GM19324 (cell line): ENCODE measurements around the gene DBNDD2.
A peak's percentile ranks its signal among the peaks of the same experiment; 100 is the strongest.

Experiments used
- ATAC-seq: cut with Tn5 transposase; IDR thresholded peaks from one replicate; pipeline ENCODE4 v1.9.1; 2021; ENCODE audit warnings: mild to moderate bottlenecking, moderate library complexity; ENCODE audit not compliant: unreplicated experiment, low FRiP score

The DBNDD2 gene

DNA sequence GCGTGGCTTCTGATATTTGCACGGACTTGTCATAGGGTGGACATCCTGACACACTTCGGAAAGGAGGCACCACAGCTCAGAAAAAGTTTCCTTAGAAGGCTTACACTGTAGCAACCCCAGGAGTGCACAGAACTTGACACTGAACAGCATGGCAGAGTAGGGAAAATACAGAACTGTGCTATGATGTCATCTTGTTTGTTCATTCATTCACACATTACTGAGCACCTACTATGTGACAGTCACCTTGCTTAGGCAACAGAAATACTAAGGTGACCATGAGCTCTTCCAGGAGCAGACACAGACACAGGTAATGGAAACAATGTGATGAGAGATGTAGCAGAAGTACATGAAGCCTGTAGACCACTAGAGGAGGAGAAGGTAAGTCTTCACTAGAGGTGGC lies 5.4 kb downstream of the DBNDD2 start:
- ATAC-seq: no peak

DNA sequence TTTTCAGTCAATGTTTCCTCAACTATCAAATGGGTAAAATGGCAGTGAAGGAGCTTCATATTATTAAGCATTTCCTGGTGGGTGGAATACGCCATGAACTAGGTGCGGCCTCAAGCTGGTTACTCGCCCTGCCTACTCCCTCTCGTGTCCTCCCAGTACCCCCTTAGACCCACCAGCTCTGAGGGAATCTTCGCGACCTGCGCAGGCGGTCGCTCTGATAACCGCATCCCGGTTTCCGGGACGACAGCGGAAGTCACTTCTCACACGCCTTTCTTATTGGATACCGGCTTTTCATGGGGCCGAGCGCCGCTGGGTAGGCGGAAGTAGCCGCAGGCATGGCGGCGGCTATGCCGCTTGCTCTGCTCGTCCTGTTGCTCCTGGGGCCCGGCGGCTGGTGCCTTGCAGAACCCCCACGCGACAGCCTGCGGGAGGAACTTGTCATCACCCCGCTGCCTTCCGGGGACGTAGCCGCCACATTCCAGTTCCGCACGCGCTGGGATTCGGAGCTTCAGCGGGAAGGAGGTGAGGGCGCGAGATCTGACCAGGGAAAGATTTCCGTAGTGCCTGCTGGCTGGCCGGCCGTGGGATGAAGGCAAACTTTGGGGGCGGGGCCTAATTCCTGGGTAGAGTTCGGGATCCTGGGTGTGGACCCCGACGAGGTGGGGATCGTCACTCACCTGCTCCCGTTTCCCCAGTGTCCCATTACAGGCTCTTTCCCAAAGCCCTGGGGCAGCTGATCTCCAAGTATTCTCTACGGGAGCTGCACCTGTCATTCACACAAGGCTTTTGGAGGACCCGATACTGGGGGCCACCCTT lies 7.9 kb downstream of the DBNDD2 start, which contains the start of gene PIGT:
TSS of gene PIGT (plus strand) at position 320 of the 816 bp plus-strand sequence. CDS start at position 336, 16 bp downstream.
- peak; percentile 78 for ATAC-seq

DNA sequence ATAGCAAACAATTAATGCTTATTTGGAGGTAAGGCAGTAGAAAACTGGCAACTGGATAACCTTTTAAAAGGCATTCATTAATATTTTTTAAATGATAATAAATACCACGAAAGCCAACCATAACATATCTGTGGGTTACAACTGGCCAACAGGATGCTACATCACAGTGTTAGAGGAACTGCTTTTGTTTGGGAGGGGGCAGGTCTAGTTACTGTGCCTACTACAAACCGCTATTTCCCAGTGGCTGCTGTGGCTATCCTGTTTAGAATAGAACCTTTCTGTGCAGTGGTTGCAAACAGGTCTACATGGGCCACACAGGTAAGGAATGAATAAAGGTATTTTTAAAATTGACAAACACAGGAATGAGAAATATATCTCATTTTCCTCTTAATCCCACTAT lies 8.8 kb downstream of the DBNDD2 start:
- ATAC-seq: no peak

DNA sequence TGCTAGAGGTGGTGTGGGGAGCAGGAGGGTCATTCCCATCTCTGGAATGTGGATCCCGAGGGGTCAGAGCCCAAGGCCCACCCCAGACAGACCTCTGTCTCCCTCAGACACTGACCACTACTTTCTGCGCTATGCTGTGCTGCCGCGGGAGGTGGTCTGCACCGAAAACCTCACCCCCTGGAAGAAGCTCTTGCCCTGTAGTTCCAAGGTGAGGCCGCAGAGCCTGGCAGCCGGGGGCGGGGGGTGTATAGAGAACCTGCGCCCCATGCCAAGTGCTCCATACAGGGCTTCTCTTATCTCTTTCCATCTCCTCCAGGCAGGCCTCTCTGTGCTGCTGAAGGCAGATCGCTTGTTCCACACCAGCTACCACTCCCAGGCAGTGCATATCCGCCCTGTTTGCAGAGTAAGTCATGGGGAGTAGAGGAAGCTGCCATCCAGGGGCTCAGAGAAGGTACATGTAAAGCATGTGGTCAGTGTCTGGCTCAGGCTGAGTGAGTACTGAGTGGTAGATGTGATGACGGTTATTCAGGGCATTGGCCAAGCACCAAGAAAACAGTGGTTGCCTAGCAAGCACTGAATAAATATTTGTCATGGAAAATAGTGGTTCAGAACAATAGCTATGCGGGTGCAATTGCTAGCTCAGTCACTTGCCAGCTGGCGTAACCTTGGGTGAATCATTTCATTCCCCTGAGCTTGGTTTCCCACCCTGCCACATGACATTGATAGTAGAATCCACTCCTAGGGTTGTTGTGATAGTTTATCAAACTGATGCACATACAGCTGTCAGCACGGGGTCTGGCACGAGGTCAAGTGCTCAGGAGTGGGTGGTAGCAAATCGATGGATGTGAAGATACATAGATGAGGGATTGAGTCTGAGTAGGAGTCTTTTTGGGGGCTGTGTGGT lies 11.4 kb downstream of the DBNDD2 start:
- ATAC-seq: peak; percentile 58

DNA sequence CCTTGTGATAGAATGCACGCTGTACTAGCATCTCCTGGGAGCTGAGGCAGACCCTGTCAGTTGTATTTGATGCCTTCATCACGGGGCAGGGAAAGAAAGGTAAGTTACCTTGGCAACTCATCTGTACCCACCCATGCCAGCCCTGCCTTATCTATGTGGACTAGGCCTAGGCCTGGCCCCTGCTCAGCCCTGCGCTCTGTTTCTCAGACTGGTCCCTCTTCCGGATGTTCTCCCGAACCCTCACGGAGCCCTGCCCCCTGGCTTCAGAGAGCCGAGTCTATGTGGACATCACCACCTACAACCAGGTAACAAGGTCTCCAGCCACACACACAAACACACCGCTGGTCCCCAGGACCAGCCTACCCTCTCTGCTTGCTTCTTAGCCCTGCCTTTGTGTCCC lies 12.0 kb downstream of the DBNDD2 start:
- ATAC-seq: no peak

DNA sequence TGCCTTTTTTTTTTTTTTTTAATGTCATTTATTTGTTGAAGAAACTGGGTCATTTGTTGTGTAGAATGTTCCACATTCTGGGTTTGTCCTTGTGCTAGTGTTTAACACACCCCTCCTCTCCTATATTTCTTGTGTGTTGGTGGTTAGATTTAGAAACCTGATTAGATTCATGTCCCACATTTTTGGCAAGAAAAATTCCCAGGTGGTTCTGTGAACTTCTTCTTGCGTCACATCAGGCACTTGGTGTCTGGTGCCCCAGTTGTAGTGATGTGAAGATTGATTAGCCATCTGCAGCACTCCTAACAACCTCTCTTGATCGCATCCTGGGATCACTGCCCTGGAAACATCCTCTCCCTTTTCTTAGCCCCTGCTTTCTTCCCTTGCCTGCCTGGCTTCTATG lies 15.6 kb downstream of the DBNDD2 start:
- ATAC-seq: no peak

DNA sequence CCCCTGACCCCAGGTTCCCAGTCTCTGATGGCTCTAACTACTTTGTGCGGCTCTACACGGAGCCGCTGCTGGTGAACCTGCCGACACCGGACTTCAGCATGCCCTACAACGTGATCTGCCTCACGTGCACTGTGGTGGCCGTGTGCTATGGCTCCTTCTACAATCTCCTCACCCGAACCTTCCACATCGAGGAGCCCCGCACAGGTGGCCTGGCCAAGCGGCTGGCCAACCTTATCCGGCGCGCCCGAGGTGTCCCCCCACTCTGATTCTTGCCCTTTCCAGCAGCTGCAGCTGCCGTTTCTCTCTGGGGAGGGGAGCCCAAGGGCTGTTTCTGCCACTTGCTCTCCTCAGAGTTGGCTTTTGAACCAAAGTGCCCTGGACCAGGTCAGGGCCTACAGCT lies 17.5 kb downstream of the DBNDD2 start:
- ATAC-seq: no peak

DNA sequence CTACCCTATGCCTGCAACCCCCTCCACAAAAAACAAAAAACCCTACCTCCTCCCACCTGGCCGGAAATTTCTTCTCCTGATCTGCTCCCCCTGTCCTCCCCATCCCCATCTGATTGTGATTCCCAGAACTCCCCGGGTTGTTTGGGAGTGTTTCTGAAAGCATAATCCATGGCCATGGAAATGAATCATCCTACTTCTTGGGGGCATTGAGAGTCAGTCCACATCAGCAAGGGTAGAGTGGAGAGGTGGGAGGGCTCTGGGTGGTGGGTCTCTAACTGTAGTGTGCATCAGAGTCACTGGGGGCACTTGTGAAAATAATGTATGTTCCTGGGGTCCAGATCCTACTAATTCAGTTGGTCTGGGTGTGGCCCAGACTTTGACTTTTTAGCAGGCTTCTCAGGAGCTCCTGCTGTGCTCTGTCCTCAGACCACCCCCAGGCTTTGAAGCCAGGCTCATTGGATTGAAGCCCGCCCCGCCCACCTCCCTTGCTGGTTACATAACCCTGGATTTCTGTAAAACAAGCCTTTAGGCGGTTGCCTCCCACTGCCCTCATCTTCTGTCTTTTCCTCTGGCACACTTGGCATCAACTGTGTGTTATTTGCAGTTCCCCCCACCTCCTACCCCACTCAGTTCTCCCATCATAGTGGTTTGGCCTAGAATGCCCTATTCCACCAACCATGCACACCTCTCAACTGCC lies 18.4 kb downstream of the DBNDD2 start:
- ATAC-seq: no peak

DNA sequence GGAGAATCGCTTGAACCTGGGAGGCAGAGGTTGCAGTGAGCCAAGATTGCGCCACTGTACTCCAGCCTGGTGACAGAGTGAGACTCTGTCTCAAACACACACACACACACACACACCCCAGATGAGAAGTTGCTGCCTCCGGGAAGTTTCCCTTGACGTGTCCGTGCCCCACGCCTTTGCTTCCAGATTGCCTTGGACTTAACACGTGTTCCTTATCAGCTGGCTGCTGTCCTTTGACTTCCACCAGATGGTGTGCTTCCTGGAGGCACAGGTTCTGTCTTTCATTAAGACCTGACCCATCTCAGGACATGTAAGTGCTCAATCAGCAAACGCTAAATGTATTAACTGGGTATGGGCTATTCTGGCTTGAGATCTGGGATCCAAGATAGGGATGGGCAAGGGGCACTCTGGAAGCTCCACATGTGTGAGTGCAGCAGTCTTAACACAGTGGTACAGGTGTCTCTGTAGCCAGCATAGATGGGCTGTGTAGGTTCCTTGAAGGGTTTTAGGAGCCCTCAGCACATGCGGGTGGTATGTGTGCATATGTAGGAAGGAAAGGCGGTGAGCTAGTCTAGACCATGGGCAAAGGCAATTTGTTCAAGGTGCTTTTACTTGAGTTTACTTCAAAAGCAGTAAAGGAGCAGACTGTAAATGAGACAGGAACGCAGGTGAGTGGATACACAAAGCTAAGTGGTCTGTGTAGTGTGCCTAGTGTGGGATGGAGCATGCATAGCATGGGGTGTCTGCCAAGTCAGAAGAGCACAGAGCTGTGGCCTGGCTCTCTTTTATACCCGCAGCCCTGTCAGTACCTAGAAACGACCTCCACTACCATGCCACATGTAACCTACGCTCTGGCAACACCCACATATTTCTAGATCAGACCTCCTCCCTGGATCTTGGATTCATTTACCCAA lies 19.4 kb downstream of the DBNDD2 start:
- no peak for ATAC-seq

DNA sequence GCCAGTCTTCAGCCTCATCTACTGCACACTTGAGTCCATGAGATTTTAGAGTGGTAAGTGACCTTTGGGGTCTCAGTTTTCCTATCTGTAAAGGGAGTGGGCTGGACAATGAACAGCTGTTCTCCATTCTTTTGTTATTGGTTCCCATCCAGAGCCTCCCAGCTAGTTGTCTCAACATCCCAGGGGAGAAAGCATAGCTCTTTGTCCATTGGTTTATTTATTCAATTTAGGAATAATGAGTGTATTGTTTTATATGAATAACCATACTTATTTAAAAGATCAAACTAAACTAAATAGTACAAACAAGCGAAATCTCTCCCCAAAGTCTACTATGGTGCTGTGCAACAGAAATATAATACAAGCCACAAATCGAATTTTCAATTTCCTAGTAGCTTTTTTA lies 21.5 kb downstream of the DBNDD2 start:
- no peak for ATAC-seq

DNA sequence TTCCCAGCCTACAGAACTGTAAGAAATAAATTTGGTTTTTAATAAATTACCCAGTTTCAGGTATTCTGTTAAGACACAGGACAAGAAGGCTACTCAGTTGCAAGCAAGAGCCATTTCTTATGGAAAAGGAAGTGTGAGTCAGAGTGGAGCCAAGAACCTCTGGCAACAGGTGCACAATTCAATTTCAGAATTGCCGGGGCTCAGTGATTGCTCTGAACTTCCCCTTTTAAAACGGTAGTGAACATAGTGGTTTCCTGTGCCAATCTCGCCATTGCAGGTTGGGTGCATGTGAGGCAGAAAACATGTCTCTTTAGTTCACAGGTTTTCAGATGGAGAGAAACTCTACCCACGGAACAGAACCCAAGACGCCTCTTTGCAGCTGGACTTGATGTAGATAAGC lies 24.2 kb downstream of the DBNDD2 start:
- ATAC-seq: no peak

DNA sequence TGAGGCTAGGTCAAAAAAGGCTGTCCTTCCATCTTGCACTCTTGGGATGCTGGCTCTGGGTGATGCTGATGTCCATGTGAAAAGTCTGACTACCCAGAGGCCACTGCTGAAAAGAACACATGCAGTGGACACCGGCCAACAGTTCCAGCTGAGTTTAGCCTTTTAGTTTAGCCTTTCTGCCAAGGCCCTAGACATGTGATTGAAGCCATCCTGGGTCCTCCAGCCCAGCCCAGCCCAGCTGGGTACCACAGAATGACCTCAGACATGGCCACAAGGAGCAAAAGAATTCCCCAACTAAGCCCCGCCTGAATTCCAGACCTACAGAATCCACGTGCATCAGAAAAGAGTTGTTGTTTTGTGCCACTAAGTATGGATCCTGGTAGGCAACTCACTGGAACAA lies 25.2 kb downstream of the DBNDD2 start:
- ATAC-seq: no peak

DNA sequence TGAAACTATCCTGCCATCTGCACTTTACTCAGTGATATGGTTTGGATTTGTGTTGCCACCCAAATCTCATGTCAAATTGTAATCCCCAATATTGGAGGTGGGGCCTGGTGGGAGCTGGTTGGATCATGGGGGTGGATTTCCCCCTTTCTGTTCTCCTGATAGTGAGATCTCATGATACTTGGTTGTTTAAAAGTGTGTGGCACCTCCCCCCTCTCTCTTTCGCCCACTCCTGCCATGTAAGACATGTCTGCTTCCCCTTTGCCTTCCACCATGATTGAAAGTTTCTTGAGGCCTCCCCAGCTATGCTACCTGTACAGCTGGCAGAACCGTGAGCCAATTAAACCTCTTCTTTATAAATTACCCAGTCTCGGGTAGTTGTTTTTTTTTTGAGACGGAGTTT lies 25.9 kb downstream of the DBNDD2 start:
- no peak for ATAC-seq

DNA sequence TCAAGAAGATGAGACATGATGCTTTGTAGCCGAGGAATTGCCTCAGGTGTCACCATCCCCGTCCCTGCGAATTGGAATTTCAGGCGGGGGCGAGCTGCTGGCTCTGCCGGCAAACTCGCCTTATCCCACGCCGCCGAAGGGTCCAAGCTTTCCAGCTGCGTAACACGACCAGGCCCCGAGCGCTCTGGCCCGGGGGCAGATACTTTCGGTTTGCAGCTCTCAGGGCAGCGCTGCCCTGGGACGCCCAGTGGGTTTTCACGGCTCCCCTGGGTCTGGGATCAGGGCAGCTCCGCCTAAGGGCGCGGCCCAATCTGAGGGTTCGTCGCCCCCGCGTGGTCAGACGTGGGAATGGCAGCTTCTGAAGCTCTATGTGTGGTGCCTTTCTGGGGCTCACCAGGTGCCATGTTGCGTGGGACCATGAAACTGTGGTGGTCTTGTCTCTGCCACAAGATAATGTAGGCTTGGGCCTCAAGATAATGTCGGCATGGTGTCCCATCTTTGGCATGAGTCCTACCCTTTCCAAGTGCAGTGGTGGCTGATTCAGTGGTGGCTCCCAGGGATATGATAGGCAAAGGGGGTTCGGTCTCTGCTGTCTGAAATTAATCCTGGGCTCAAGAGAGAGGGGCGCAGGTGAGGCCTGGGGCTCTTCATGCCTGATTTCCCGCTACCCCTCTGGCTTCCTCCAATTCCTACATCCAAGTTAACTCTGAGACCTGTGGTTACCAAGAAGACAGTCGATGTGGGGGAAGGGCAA lies 28.8 kb downstream of the DBNDD2 start:
- peak; percentile 79 for ATAC-seq

DNA sequence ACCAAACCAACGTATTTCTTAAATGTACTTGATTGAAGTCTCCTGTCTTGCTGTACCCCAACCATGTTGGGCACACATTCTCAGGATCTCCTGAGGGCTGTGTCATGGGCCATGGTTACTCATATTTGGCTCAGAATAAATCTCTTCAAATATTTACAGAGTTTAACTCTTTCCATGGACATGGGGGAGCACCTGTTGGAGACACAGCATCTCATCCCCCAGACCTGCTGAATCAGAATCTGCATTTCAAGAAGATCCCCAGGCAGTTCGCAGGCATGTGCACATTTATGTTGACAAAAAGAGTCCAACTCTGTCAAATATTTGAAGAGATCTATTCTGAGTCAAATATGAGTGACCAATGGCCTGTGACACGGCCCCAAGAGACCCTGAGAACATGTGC lies 32.3 kb downstream of the DBNDD2 start:
- ATAC-seq: no peak

DNA sequence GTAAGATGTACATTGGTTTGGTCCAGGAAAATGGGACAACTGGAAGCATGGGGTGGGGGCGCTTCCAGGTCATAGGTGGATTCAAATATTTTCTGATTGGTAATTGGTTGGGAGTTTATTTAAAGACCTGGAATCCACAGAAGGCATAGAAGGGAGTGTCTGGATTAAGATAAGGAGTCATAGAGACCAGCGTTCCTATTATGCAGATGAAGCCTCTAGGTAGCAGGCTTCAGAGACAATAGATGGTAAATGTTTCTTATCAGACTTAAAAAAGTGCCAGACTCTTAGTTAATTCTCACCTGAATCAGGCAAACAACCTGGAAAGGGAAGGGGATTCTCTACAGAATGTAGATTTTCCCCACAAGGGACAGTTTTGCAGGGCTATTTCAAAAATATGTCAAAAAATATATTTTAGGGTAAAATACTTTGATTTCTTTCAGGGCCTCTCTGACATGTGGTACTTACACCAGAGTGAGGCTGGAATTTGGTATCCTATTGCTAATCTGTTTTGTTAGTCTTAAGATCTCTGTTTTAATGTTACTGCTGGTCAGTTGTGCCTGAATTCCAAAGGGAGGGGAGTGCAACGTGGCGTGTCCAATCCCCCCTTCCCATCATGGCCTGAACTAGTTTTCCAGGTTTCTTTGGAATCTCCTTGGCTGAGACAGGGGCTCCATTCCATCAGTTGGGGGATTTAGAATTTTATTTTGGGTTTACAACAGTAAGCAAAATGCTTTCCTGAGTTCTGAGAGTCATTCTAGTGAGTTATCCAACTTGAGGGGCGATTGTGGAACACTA lies 33.0 kb downstream of the DBNDD2 start:
- no peak for ATAC-seq

DNA sequence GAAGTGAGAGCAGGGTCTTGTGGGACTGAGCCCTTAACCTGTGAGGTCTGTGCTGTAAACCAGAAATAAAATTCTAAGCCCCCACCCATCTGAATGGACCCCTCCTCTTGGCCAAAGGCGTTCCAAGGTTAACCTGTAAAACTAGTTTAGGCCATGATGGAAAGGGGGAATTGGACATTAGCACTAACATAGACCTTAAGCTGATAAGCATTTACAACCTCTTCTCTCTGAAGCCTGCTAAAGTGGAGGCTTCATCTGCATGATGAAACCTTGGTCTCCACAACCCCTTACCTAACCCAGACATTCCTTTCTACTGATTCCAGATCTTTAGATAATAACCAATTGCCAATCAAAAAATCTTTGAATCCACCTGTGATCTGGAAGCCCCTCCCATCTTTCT lies 33.7 kb downstream of the DBNDD2 start:
- no peak for ATAC-seq

DNA sequence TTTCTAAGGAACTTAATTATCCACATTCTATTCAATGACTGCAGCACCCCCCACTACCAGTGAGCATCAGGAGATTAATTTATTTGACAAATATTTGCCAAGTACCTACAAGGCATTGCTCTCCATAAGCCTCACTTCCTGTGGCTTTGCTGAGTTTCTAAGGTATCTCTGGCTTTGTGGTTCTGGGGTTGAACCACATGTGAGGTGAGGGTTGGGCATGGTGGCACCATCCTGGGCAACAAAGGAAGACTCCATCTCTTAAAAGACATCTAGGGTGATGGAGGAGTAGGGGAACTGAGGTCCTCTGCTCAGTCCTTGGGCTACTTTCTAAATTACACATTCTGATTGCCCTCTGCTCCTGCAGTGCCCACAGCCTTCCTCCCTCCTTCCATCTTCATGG lies 36.0 kb downstream of the DBNDD2 start:
- ATAC-seq: no peak
